Tibial nerve (tissue), 4 donors: ENCODE measurements around the gene DLG5.

ENCODE experiments used
- EP300 ChIP-seq, 2 donors: sonication (generic); formaldehyde crosslinking; IDR thresholded peaks; one replicate each; pipeline ENCODE4 v1.6.1; 2017; ENCODE audit warnings: antibody characterized with exemption in 2 of 2, mild to moderate bottlenecking in 1 of 2
- POLR2A ChIP-seq, 2 donors: fragments of 450-650 bp; IDR thresholded peaks; one replicate each; pipeline ENCODE4 v1.6.1; 2017; ENCODE audit warnings: antibody characterized with exemption in 2 of 2, mild to moderate bottlenecking in 2 of 2, moderate library complexity in 2 of 2
- TF ChIP-seq, protein P1 (sequence below), 5 experiments: fragments of 200-600 bp in 3 of 5; fragments of 450-650 bp in 2 of 5; sonication (generic) in 3 of 5; IDR thresholded peaks; one replicate each; pipeline ENCODE4 v1.5.1; 2016 to 2019; ENCODE audit warnings: antibody characterized with exemption in 5 of 5, mild to moderate bottlenecking in 3 of 5, moderate library complexity in 2 of 5

DNA sequence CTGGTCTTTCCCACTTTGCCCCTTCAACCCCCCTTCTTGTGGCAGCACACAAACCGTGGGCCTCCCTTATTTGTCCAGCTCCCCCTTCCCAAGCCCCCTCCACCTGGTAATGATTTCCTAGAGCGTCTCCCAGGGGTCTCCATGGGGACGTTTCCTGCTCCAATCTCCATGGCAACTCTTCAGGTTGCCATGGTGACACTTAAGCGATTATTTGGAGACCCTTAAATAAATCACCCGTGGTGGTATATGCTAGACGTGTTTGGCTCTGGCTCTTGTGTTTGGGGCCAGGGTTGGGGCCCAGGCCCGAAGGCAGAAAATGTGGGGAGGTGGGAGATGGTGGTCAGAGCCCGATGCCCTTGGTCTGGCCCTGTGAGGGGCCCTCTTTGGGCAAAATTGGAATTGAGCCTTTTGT, 41.1 kb upstream of the DLG5 start:
- TF ChIP-seq, protein P1, sequence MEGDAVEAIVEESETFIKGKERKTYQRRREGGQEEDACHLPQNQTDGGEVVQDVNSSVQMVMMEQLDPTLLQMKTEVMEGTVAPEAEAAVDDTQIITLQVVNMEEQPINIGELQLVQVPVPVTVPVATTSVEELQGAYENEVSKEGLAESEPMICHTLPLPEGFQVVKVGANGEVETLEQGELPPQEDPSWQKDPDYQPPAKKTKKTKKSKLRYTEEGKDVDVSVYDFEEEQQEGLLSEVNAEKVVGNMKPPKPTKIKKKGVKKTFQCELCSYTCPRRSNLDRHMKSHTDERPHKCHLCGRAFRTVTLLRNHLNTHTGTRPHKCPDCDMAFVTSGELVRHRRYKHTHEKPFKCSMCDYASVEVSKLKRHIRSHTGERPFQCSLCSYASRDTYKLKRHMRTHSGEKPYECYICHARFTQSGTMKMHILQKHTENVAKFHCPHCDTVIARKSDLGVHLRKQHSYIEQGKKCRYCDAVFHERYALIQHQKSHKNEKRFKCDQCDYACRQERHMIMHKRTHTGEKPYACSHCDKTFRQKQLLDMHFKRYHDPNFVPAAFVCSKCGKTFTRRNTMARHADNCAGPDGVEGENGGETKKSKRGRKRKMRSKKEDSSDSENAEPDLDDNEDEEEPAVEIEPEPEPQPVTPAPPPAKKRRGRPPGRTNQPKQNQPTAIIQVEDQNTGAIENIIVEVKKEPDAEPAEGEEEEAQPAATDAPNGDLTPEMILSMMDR (IDR thresholded peaks at IDR 0.05), result no peak
- no peak for TF ChIP-seq POLR2A (IDR thresholded peaks at IDR 0.05)
- TF ChIP-seq EP300 (IDR thresholded peaks at IDR 0.05), result no peak
